ENCODE data around the gene CBFA2T3.

The CBFA2T3 gene

GRCh38 chr16:88995746-88996535 is 18.9 kb upstream of the CBFA2T3 start:
- no peak for DNase-seq (ENCODE audit: low spot score)

- DNase-seq (ENCODE audit: low spot score) = no peak
Measured at GRCh38 chr16:88995194-88995593, 18.2 kb upstream of the CBFA2T3 start.

- no peak for DNase-seq (ENCODE audit: low spot score)
Measured at GRCh38 chr16:88994695-88995094, 17.7 kb upstream of the CBFA2T3 start.

GRCh38 chr16:88993946-88994600 is 17.1 kb upstream of the CBFA2T3 start:
- DNase-seq (ENCODE audit: low spot score) = no peak

GRCh38 chr16:88993166-88993761 is 16.3 kb upstream of the CBFA2T3 start:
- DNase-seq (ENCODE audit: low spot score) = no peak

GRCh38 chr16:88992351-88993165 is 15.6 kb upstream of the CBFA2T3 start:
- DNase-seq (ENCODE audit: low spot score) = no peak

GRCh38 chr16:88991813-88992350 is 14.9 kb upstream of the CBFA2T3 start:
- no peak for DNase-seq (ENCODE audit: low spot score)

- no peak for DNase-seq (ENCODE audit: low spot score)
Measured at GRCh38 chr16:88989852-88990547, 13.0 kb upstream of the CBFA2T3 start.

- no peak for DNase-seq (ENCODE audit: low spot score)
Measured at GRCh38 chr16:88988980-88989811, 12.2 kb upstream of the CBFA2T3 start.

GRCh38 chr16:88985521-88985920 is 8.5 kb upstream of the CBFA2T3 start:
- DNase-seq (ENCODE audit: low spot score) = no peak

GRCh38 chr16:88983771-88984687 is 7.0 kb upstream of the CBFA2T3 start:
- DNase-seq (ENCODE audit: low spot score) = no peak

GRCh38 chr16:88983165-88983564 is 6.2 kb upstream of the CBFA2T3 start:
- DNase-seq (ENCODE audit: low spot score) = no peak

GRCh38 chr16:88982286-88983084 is 5.5 kb upstream of the CBFA2T3 start:
- no peak for DNase-seq (ENCODE audit: low spot score)

GRCh38 chr16:88979353-88980015 is 2.5 kb upstream of the CBFA2T3 start:
- DNase-seq (ENCODE audit: low spot score) = no peak

GRCh38 chr16:88978608-88979346 is 1.8 kb upstream of the CBFA2T3 start:
- no peak for DNase-seq (ENCODE audit: low spot score)

- DNase-seq (ENCODE audit: low spot score) = no peak
Measured at GRCh38 chr16:88977812-88978607, 1.0 kb upstream of the CBFA2T3 start.
